ENCODE results near the gene DUSP16.
A peak's percentile ranks its signal among the peaks of the same experiment; 100 is the strongest.
"Not testable (repeated sequence)": the region's sequence is repeated elsewhere in the genome, so short reads cannot be mapped to it uniquely, and the experiment has no call there.

DUSP16 gene

GRCh38 chr12:12585115-12585863 lies 22.6 kb upstream of the DUSP16 start:
- DNase-seq (ENCODE audit: low spot score): no peak

GRCh38 chr12:12583510-12584178 lies 21.0 kb upstream of the DUSP16 start:
- no peak for DNase-seq (ENCODE audit: low spot score)

- no peak for DNase-seq (ENCODE audit: low spot score)
Observed at GRCh38 chr12:12582895-12583303, 20.2 kb upstream of the DUSP16 start.

GRCh38 chr12:12582193-12582881 lies 19.7 kb upstream of the DUSP16 start:
- DNase-seq (ENCODE audit: low spot score): no peak

GRCh38 chr12:12580716-12581115 lies 18.1 kb upstream of the DUSP16 start:
- not testable (repeated sequence) for DNase-seq (ENCODE audit: low spot score)

- no peak for DNase-seq (ENCODE audit: low spot score)
Observed at GRCh38 chr12:12577786-12578185, 15.1 kb upstream of the DUSP16 start.

- DNase-seq (ENCODE audit: low spot score): no peak
Observed at GRCh38 chr12:12572659-12573058, 10.0 kb upstream of the DUSP16 start.

GRCh38 chr12:12565971-12566370 lies 3.3 kb upstream of the DUSP16 start:
- DNase-seq (ENCODE audit: low spot score): not testable (repeated sequence)

- DNase-seq (ENCODE audit: low spot score): no peak
Observed at GRCh38 chr12:12564911-12565310, 2.2 kb upstream of the DUSP16 start.

- no peak for DNase-seq (ENCODE audit: low spot score)
Observed at GRCh38 chr12:12563290-12563928, 746 bp upstream of the DUSP16 start.

GRCh38 chr12:12562016-12562483 lies 613 bp downstream of the DUSP16 start:
- peak; percentile 73 for DNase-seq (ENCODE audit: low spot score)

GRCh38 chr12:12561371-12562015 lies 1.2 kb downstream of the DUSP16 start:
- peak; percentile 77 for DNase-seq (ENCODE audit: low spot score)

- DNase-seq (ENCODE audit: low spot score): no peak
Observed at GRCh38 chr12:12560587-12561370, 1.9 kb downstream of the DUSP16 start.

GRCh38 chr12:12559719-12560296 lies 2.9 kb downstream of the DUSP16 start:
- no peak for DNase-seq (ENCODE audit: low spot score)

GRCh38 chr12:12558291-12558690 lies 4.4 kb downstream of the DUSP16 start:
- DNase-seq (ENCODE audit: low spot score): no peak

GRCh38 chr12:12557733-12558132 lies 4.9 kb downstream of the DUSP16 start:
- DNase-seq (ENCODE audit: low spot score): no peak

- no peak for DNase-seq (ENCODE audit: low spot score)
Observed at GRCh38 chr12:12555656-12556055, 7.0 kb downstream of the DUSP16 start.

GRCh38 chr12:12553208-12553785 lies 9.4 kb downstream of the DUSP16 start:
- no peak for DNase-seq (ENCODE audit: low spot score)

- no peak for DNase-seq (ENCODE audit: low spot score)
Observed at GRCh38 chr12:12551115-12551514, 11.5 kb downstream of the DUSP16 start.

- DNase-seq (ENCODE audit: low spot score): no peak
Observed at GRCh38 chr12:12550277-12550676, 12.4 kb downstream of the DUSP16 start.
